HCT116 (cell line): ENCODE data around the gene DHRSX. TPM values are rescaled to one million over a fixed set of nuclear protein-coding genes. Genes with fewer than 3 reads are reported as not detected.

Experiments
- ATAC-seq: fragments of 200-7000 bp; cut with Tn5 transposase; 2 replicates; pipeline ENCODE4 v1.9.1; 2020; ENCODE audit warnings: mild to moderate bottlenecking, moderate library complexity
- BruUV-seq: library from RNA; stranded (reverse); fragments of 400-500 nt; replicated peaks from 2 replicates; lab custom pipeline; 2021; lab: Mats Ljungman, UMichigan
- CTCF ChIA-PET: fragments of 300-600 bp; sonication (Branson Sonifier 250); formaldehyde crosslinking; loops from one replicate; lab custom pipeline; 2021; ENCODE audit warnings: antibody characterized with exemption; lab: Charles Lee
- POLR2A ChIA-PET: fragments of 300-600, 350-600 bp; sonication (Branson Sonifier 250); formaldehyde crosslinking; loops from one replicate; lab custom pipeline; 2021; ENCODE audit warnings: antibody characterized with exemption; lab: Charles Lee
- RAD21 ChIA-PET, 2 experiments: fragments of 300-600 bp; sonication (Branson Sonifier 250); formaldehyde crosslinking; loops; one replicate each; lab custom pipeline; 2023; ENCODE audit warnings: low total read pairs in 2 of 2; ENCODE audit not compliant: uncharacterized antibody in 2 of 2, unreplicated experiment in 2 of 2, low non-redundant PET in 1 of 2; lab: Charles Lee
- DNase-seq: peaks from one replicate; pipeline ENCODE4 v3.0.0-alpha.2; 2010; ENCODE audit warnings: low read depth, low spot score
- H2AFZ ChIP-seq: fragments of 200-600 bp; shearing (Covaris generic), sonication (generic); 2 replicates; pipeline ENCODE4 v1.6.1; 2017; ENCODE audit warnings: low read depth, mixed run types, mixed read lengths, antibody characterized with exemption, low read length; ENCODE audit not compliant: poor library complexity, severe bottlenecking
- H3K27ac ChIP-seq: 2 replicates; pipeline ENCODE4 v1.5.1; 2012; ENCODE audit warnings: low read depth, low read length
- H3K27me3 ChIP-seq: fragments of 200-600 bp; sonication (generic); 2 replicates; pipeline ENCODE4 v1.6.1; 2016; ENCODE audit warnings: mixed run types, low read length, mixed read lengths; ENCODE audit not compliant: insufficient read depth
- H3K36me3 ChIP-seq, 2 experiments: fragments of 200-500 bp in 1 of 2; fragments of 200-600 bp in 1 of 2; sonication (Bioruptor generic) in 1 of 2; sonication (generic) in 1 of 2; 2 replicates each; pipeline versions ENCODE4 v1.5.1 to v1.6.1; 2014 to 2016; ENCODE audit warnings: low read length in 2 of 2, inconsistent platforms in 1 of 2, mixed read lengths in 1 of 2, mixed run types in 1 of 2; ENCODE audit not compliant: insufficient read depth in 2 of 2, control insufficient read depth in 1 of 2
- H3K4me1 ChIP-seq, 2 experiments: fragments of 200-600 bp in 1 of 2; sonication (generic) in 1 of 2; 2 replicates each; pipeline versions ENCODE4 v1.5.1 to v1.6.1; 2012 to 2017; ENCODE audit warnings: low read length in 2 of 2, inconsistent platforms in 1 of 2, mild to moderate bottlenecking in 1 of 2, mixed read lengths in 1 of 2, mixed run types in 1 of 2, moderate library complexity in 1 of 2; ENCODE audit not compliant: insufficient read depth in 2 of 2, control insufficient read depth in 1 of 2
- H3K4me2 ChIP-seq: fragments of 200-600 bp; sonication (generic); 2 replicates; pipeline ENCODE4 v1.6.1; 2017; ENCODE audit warnings: mixed run types, low read length, mixed read lengths
- H3K4me3 ChIP-seq, 2 experiments: fragments of 200-600 bp in 1 of 2; sonication (generic) in 1 of 2; replicated peaks in 1 of 2; 2 replicates each; pipeline ENCODE4 v1.5.1; 2011 to 2016; ENCODE audit warnings: low read length in 2 of 2, control low read depth in 1 of 2, low read depth in 1 of 2, mild to moderate bottlenecking in 1 of 2, mixed read lengths in 1 of 2, mixed run types in 1 of 2
- H3K79me2 ChIP-seq: fragments of 200-600 bp; sonication (generic); 2 replicates; pipeline ENCODE4 v1.6.1; 2017; ENCODE audit warnings: mild to moderate bottlenecking, mixed run types, low read length, moderate library complexity, mixed read lengths; ENCODE audit not compliant: insufficient read depth
- H3K9ac ChIP-seq: fragments of 200-600 bp; sonication (generic); 2 replicates; pipeline ENCODE4 v1.6.1; 2016; ENCODE audit warnings: low read length, mixed read lengths
- H3K9me2 ChIP-seq: fragments of 200-600 bp; sonication (generic), shearing (Covaris generic); 2 replicates; pipeline ENCODE4 v1.6.1; 2017; ENCODE audit warnings: mixed run types, mild to moderate bottlenecking, moderate library complexity; ENCODE audit not compliant: insufficient read depth
- H3K9me3 ChIP-seq, 2 experiments: fragments of 200-500 bp in 1 of 2; fragments of 200-600 bp in 1 of 2; sonication (Bioruptor generic) in 1 of 2; sonication (generic) in 1 of 2; 2 replicates each; pipeline ENCODE4 v1.6.1; 2014 to 2017; ENCODE audit warnings: low read length in 2 of 2, mixed read lengths in 2 of 2, inconsistent platforms in 1 of 2, low read depth in 1 of 2, mild to moderate bottlenecking in 1 of 2, mixed run types in 1 of 2, moderate library complexity in 1 of 2; ENCODE audit not compliant: control insufficient read depth in 1 of 2, insufficient read depth in 1 of 2
- H4K20me1 ChIP-seq: fragments of 200-600 bp; sonication (generic), shearing (Covaris generic); 2 replicates; pipeline ENCODE4 v1.6.1; 2017; ENCODE audit warnings: mixed run types, mild to moderate bottlenecking, moderate library complexity; ENCODE audit not compliant: insufficient read depth
- CBX3 ChIP-seq: IDR thresholded peaks from 2 replicates; pipeline ENCODE4 v1.6.1; 2012; ENCODE audit warnings: low read depth
- CEBPB ChIP-seq: IDR thresholded peaks from 2 replicates; pipeline ENCODE4 v1.6.1; 2012; ENCODE audit warnings: low read depth
- CTCF ChIP-seq, 3 experiments: fragments of 200-600 bp in 1 of 3; sonication (generic) in 1 of 3; IDR thresholded peaks in 2 of 3; conservative IDR thresholded peaks in 1 of 3; 2 replicates each; pipeline ENCODE4 v1.5.1; 2012 to 2017; ENCODE audit warnings: low read depth in 2 of 3, low read length in 2 of 3, antibody characterized with exemption in 1 of 3, borderline replicate concordance in 1 of 3, control low read depth in 1 of 3, mild to moderate bottlenecking in 1 of 3, mixed read lengths in 1 of 3, mixed run types in 1 of 3, moderate library complexity in 1 of 3; ENCODE audit not compliant: insufficient read depth in 1 of 3
- ELF1 ChIP-seq: IDR thresholded peaks from 2 replicates; pipeline ENCODE4 v1.6.1; 2012; ENCODE audit warnings: low read depth, borderline replicate concordance
- EZH2 ChIP-seq: fragments of 200-600 bp; sonication (generic); IDR thresholded peaks from 2 replicates; pipeline ENCODE4 v1.6.1; 2017; ENCODE audit warnings: antibody characterized with exemption, mixed run types
- JUND ChIP-seq: IDR thresholded peaks from 2 replicates; pipeline ENCODE4 v1.6.1; 2012
- SRF ChIP-seq: IDR thresholded peaks from 2 replicates; pipeline ENCODE4 v1.6.1; 2012; ENCODE audit warnings: low read depth
- ZFX ChIP-seq: fragments of 450-650 bp; IDR thresholded peaks from 2 replicates; pipeline ENCODE4 v1.6.1; 2017
- ZNF274 ChIP-seq: fragments of 200-500 bp; sonication (Bioruptor generic); IDR thresholded peaks from 2 replicates; pipeline ENCODE4 v1.6.1; 2014; ENCODE audit warnings: mild to moderate bottlenecking, low read depth, low read length, inconsistent platforms
- intact Hi-C: fragments of 100-400 bp; cut with micrococcal nuclease; formaldehyde crosslinking; loops from 2 replicates; pipeline ENCODE4 v1.10.0; 2022
- total RNA-seq: library from RNA; stranded (reverse); gene quantifications from one replicate; pipeline ENCODE4 v1.2.1, GENCODE V29; 2021; ENCODE audit not compliant: unreplicated experiment

DHRSX gene
- total RNA-seq, 1 experiment from 2014 or later: 11.9 TPM

- Histone ChIP-seq H3K27me3 (no peaks in the 10 kb centered on the region), H3K4me3 (no peak overlapping the region), H3K79me2 (peaks cover 26% of the 10 kb centered on the region), H3K9ac (no peak overlapping the region), H3K4me2 (no peak overlapping the region), H3K9me3 (no peaks in the 10 kb centered on the region), H2AFZ (no peak overlapping the region), H4K20me1 (no peaks in the 10 kb centered on the region), H3K36me3 (no peaks in the 10 kb centered on the region; a peak in 1 of 4 replicates), H3K9me2 (no peaks in the 10 kb centered on the region), H3K4me1 (no peaks in the 10 kb centered on the region), H3K27ac (no peak overlapping the region)
- no peak for ATAC-seq
- BruUV-seq: no TSS peak
- TF ChIP-seq SRF (no peak), JUND (no peak), CTCF (IDR thresholded peaks at IDR 0.05 in 2 of 3, conservative IDR thresholded peaks at IDR 0.05 in 1 of 3; ENCODE audit: borderline replicate concordance in 1 of 3, insufficient read depth in 1 of 3, low read depth in 2 of 3, low read length in 2 of 3) (no peak), CEBPB (no peak), ELF1 (no peak), EZH2 (no peak), CBX3 (no peak), ZFX (no peak), ZNF274 (no peak)
- intact Hi-C loops: no loop called here
- no peak for DNase-seq
- POLR2A ChIA-PET: no interaction called here
- CTCF ChIA-PET: no interaction called here
- RAD21 ChIA-PET: no interaction called here
These were observed 10.1 kb downstream of the DHRSX start for GRCh38 chrX:2490634-2491033.
